Motor neuron (in vitro differentiated cells): ENCODE results near the gene SLC25A10. TPM values are rescaled to one million over a fixed set of nuclear protein-coding genes. Genes with fewer than 3 reads are reported as not detected.

ENCODE experiments used
- ATAC-seq, 8 experiments: fragments of 200-7000 bp; cut with Tn5 transposase; replicated peaks in 6 of 8; 2 replicates each; pipeline ENCODE4 v1.8.0; 2021; ENCODE audit warnings: mild to moderate bottlenecking in 8 of 8, moderate library complexity in 8 of 8
- H3K27ac ChIP-seq, 2 donors: fragments of 250-450 bp; sonication (Bioruptor Pico); 2 replicates each; pipeline ENCODE4 v1.9.0; 2021; ENCODE audit warnings: antibody characterized with exemption in 2 of 2, mild to moderate bottlenecking in 2 of 2, moderate library complexity in 1 of 2
- H3K4me1 ChIP-seq, 2 donors: fragments of 250-450 bp; sonication (Bioruptor Pico); replicated peaks in 1 of 2; 2 replicates each; pipeline ENCODE4 v1.6.1; 2021; ENCODE audit warnings: antibody characterized with exemption in 2 of 2, mild to moderate bottlenecking in 2 of 2, moderate library complexity in 1 of 2
- H3K4me3 ChIP-seq, 5 donors: fragments of 250-450 bp; sonication (Bioruptor Pico); 2 replicates each; pipeline ENCODE4 v1.9.0; 2021; ENCODE audit warnings: antibody characterized with exemption in 5 of 5, mild to moderate bottlenecking in 5 of 5, moderate library complexity in 4 of 5
- WGBS, 10 experiments: fragments of 450-650 bp; shearing (Covaris generic); methylation state at CpG; one replicate each; pipeline ENCODE4 v1.0.0; 2022; 5-methylcytosine and 5-hydroxymethylcytosine counted together
- in situ Hi-C, 9 experiments: fragments of 400-800 bp; cut with MboI; loops; one replicate each; pipeline ENCODE4 v1.15.0; 2021; ENCODE audit warnings: low sequenced_read_pairs in 9 of 9, low pct_unique_long_range_greater_than_20kb in 2 of 9; ENCODE audit not compliant: unreplicated experiment in 9 of 9
- total RNA-seq, 8 experiments: library from RNA; unstranded; fragments of 300-600 nt; gene quantifications; 2 replicates each; pipeline versions ENCODE4 v1.2.3 to v1.2.4, GENCODE V29; 2022

SLC25A10 gene
- total RNA-seq, 8 experiments from 2014 or later: 2.4 to 24.9 (median 5.0) TPM

- Histone ChIP-seq H3K4me1 (no peaks in the 10 kb centered on the region), H3K4me3 (no peak overlapping the region), H3K27ac (no peak overlapping the region)
- 89 to 100% (median 94%) methylated on average over 1 to 13 of the region's 18 CpGs; no CpG with 5 or more reads in 5 of the 10 experiments for WGBS, 10 experiments
- in situ Hi-C loops: no loop called here
- no peak for ATAC-seq
Observed at GRCh38 chr17:81691196-81691595, 20.9 kb upstream of the SLC25A10 start.

- in situ Hi-C loops: no loop called here
- Histone ChIP-seq H3K27ac (no peak overlapping the region), H3K4me3 (no peak overlapping the region), H3K4me1 (no peaks in the 10 kb centered on the region)
- no peak for ATAC-seq
- WGBS, 10 experiments: 90 to 100% (median 94%) methylated on average over 2 to 8 of the region's 20 CpGs; no CpG with 5 or more reads in 6 of the 10 experiments
Observed at GRCh38 chr17:81691608-81692007, 20.5 kb upstream of the SLC25A10 start.

- in situ Hi-C loops: no loop called here
- no peak overlapping the region for H3K27ac ChIP-seq
- no peak overlapping the region for H3K4me3 ChIP-seq
- H3K4me1 ChIP-seq: no peaks in the 10 kb centered on the region
- 88% methylated on average over 5 of the region's 35 CpGs; no CpG with 5 or more reads in 9 of the 10 experiments for WGBS, 10 experiments
- peak in 2 of 8 experiments; percentile 2 to 8 for ATAC-seq
Observed at GRCh38 chr17:81693509-81694210, 18.4 kb upstream of the SLC25A10 start.

GRCh38 chr17:81694810-81695209 is 17.3 kb upstream of the SLC25A10 start:
- 79 to 95% (median 86%) methylated on average over 1 to 12 of the region's 19 CpGs; no CpG with 5 or more reads in 6 of the 10 experiments for WGBS, 10 experiments
- no peak overlapping the region for H3K4me3 ChIP-seq
- H3K4me1 ChIP-seq: no peaks in the 10 kb centered on the region
- no peak overlapping the region for H3K27ac ChIP-seq
- in situ Hi-C loops: no loop called here
- peak in 3 of 8 experiments; percentile 3 to 8 (median 6) for ATAC-seq

GRCh38 chr17:81695211-81695610 is 16.9 kb upstream of the SLC25A10 start:
- 67 to 100% (median 90%) methylated on average over 2 to 5 of the region's 6 CpGs; no CpG with 5 or more reads in 7 of the 10 experiments for WGBS, 10 experiments
- peak in 7 of 8 experiments; percentile 2 to 86 (median 12) for ATAC-seq

GRCh38 chr17:81695801-81696200 is 16.3 kb upstream of the SLC25A10 start:
- peak in 3 of 8 experiments; percentile 6 to 12 (median 10) for ATAC-seq
- WGBS, 10 experiments: 80 to 93% methylated on average over 3 of the region's 22 CpGs; no CpG with 5 or more reads in 8 of the 10 experiments

More at GRCh38 chr17:81695211-81695610, 16.9 kb upstream of the SLC25A10 start:
- H3K27ac ChIP-seq: no peak overlapping the region
- H3K4me3 ChIP-seq: no peak overlapping the region
- H3K4me1 ChIP-seq: no peaks in the 10 kb centered on the region
- in situ Hi-C loops: no loop called here

GRCh38 chr17:81696218-81696941 is 15.7 kb upstream of the SLC25A10 start:
- WGBS, 10 experiments: 90 to 100% (median 97%) methylated on average over 1 to 7 of the region's 40 CpGs; no CpG with 5 or more reads in 4 of the 10 experiments
- peak in 2 of 8 experiments; percentile 6 to 7 for ATAC-seq
- Histone ChIP-seq H3K4me3 (no peak overlapping the region), H3K27ac (no peak overlapping the region), H3K4me1 (peaks cover 0 to 2% of the 10 kb centered on the region in 2 donors)
- in situ Hi-C loops: no loop called here

More at GRCh38 chr17:81695801-81696200, 16.3 kb upstream of the SLC25A10 start:
- H3K4me1 ChIP-seq: no peaks in the 10 kb centered on the region
- H3K27ac ChIP-seq: no peak overlapping the region
- no peak overlapping the region for H3K4me3 ChIP-seq
- in situ Hi-C loops: no loop called here

GRCh38 chr17:81697261-81698044 is 14.6 kb upstream of the SLC25A10 start:
- H3K4me3 ChIP-seq: no peak overlapping the region
- whole genome bisulfite sequencing, 10 experiments: 89 to 100% (median 100%) methylated on average over 1 to 15 of the region's 25 CpGs; no CpG with 5 or more reads in 1 of the 10 experiments
- in situ Hi-C loops: no loop called here
- no peak for ATAC-seq
- peaks cover 8 to 12% of the 10 kb centered on the region in 2 donors for H3K4me1 ChIP-seq
- H3K27ac ChIP-seq: no peak overlapping the region

GRCh38 chr17:81700353-81701287 is 11.5 kb upstream of the SLC25A10 start:
- no peak overlapping the region for H3K27ac ChIP-seq
- in situ Hi-C loops: no loop called here
- ATAC-seq: no peak
- no peak overlapping the region for H3K4me3 ChIP-seq
- 90 to 100% (median 93%) methylated on average over 2 to 5 of the region's 25 CpGs; no CpG with 5 or more reads in 6 of the 10 experiments for WGBS, 10 experiments
- H3K4me1 ChIP-seq: peaks cover 13 to 17% of the 10 kb centered on the region in 2 donors

- ATAC-seq: peak in 4 of 8 experiments; percentile 1 to 6 (median 4)
- 33 to 100% (median 77%) methylated on average over 1 to 7 of the region's 23 CpGs; no CpG with 5 or more reads in 3 of the 10 experiments for WGBS, 10 experiments
- Histone ChIP-seq H3K4me1 (peaks cover 13 to 17% of the 10 kb centered on the region in 2 donors), H3K27ac (no peak overlapping the region), H3K4me3 (peak overlapping the region; percentile 60 to 99 (median 76))
- in situ Hi-C loops: no loop called here
Observed at GRCh38 chr17:81701288-81702071, 10.6 kb upstream of the SLC25A10 start.
